Fibroblast of the conjunctiva (primary cell): Measurements from ENCODE around the gene RAPGEF6.
"Not testable (repeated sequence)": the region's sequence is repeated elsewhere in the genome, so short reads cannot be mapped to it uniquely, and the experiment has no call there.

Experiments used
- DNase-seq: peaks from one replicate; pipeline ENCODE4 v3.0.0-alpha.2; 2010; ENCODE audit warnings: low read depth

Gene RAPGEF6

DNA sequence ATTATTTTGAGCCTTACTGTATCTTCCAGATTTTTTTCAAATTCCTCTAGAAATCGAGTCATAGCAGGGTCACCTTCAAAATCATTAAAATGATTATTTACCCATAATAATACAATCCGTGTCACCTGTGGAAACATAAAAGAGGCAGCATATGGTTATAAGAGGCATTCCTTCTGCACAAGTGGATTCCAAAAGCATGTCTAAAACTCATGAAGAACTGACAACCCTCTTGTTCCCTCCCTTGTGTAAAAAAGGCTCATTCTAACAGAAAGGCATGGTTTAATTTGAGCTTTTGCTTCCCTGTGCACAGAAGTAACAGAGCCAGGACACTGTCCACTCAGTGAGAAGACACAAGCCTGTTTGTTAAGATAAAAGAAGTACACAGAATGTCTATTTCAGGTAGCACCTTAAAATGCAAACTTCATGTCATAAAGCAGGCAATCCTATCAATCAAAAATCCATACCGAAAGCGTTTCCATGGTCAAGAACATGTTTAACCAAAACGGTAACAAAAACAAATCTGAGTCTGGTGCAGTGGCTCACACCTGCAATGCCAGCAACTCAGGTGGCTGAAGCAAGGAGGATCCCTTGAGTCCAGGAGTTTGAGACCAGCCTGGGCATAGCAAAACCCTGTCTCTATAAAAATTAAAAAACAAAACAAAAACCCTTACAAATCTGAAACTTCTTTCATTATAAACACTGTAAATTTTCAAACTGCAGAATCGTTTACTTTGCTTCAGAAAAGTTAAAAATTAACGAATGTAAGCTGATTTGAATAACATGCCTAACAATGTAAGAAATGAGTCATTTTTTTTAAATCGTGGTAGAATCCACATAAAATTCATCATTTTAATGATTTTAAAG lies 139.3 kb downstream of the RAPGEF6 start:
- no peak for DNase-seq

GRCh38 chr5:131491749-131492148 lies 143.3 kb downstream of the RAPGEF6 start:
- DNase-seq: no peak

GRCh38 chr5:131488463-131488862 lies 146.6 kb downstream of the RAPGEF6 start:
- no peak for DNase-seq

DNA sequence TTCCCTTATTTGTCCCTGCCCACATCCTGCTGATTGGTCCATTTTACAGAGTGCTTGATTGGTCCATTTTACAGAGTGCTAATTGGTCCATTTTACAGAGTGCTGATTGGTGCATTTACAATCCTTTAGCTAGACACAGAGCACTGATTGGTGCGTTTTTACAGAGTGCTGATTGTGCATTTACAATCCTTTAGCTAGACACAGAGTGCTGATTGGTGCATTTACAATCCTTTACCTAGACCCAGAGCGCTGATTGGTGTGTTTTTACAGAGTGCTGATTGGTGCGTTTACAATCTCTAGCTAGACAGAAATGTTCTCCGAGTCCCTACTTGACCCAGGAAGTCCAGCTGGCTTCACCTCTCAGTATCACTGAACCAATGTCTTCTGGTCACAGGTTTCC lies 147.7 kb downstream of the RAPGEF6 start:
- not testable (repeated sequence) for DNase-seq

DNA sequence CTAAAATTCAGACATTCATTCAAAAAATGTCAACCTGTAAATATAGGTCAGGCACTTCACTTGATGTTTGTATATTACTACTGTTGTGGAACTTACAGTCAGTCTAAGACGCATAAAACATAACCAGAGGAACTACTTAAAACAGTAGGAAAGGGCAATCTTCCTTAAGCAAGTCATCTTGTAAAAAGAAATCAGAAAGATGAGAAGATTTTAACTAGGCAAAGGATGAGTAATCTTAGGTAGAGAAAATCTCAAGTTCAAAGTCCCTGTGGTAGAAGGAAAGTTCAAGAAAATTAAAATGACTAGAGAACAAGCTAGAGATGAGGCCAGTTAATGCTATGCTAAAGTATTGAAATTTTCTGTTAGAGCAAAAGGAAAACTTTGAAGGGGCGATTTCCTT lies 152.4 kb downstream of the RAPGEF6 start:
- no peak for DNase-seq

- no peak for DNase-seq
These were observed 153.5 kb downstream of the RAPGEF6 start for GRCh38 chr5:131481569-131481968.

DNA sequence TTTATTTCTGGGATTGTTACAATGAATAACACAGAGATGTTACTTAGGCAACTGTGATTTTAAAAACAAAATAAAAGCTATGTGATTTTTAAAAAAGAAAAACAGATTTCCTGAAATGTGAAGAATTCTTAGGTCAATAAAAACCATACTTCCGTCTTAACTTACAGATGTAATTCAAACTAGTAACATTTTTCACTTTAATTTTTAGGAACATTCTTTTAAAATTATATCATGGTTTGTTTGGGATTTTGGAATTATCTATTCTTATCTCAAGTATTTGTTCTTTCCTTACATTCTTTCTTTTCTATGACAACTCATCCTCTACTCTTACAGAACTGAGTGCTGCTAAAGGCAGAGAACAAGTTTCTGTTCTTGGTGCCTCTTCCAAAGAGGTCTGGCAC lies 159.5 kb downstream of the RAPGEF6 start:
- DNase-seq: no peak

GRCh38 chr5:131473731-131474130 lies 161.3 kb downstream of the RAPGEF6 start:
- no peak for DNase-seq

- DNase-seq: peak; percentile 37
These were observed 168.8 kb downstream of the RAPGEF6 start for GRCh38 chr5:131466171-131466766.

DNA sequence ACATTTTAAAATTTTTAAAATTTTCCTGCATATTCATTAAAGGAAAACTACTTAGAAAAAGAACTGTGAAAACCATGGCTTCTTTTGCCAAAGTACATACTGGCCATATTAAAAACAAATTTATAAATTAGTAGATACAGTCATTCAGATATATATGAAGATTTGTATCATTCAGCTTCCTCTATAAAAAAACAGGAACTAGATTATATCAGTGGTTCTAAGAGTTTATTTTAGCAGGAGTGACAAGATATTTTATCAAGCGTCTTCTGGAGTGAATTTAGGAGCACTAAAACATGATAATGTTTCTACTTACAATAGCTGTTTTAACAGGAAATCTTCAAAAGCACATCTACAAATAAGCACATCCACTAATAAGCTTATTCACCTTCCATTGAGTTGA lies 171.4 kb downstream of the RAPGEF6 start:
- DNase-seq: no peak

DNA sequence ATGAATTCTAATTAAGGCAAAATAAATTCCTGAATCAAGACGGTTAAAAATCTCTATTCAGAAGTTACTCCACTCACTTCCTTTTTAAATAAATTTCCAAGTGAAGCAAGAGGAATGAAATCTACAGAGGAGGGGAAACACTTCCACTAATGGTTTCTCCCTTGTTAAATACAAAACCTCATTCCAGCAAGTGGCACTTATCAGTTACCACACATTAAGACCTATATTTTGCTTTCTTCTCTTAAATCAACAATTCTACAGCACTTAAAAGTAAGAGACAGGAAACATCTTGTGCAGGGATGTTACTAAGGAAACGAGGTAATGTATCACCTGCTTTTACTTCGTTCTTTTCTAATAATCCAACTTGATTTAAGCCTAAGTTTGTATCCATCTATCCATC lies 172.6 kb downstream of the RAPGEF6 start:
- DNase-seq: no peak

DNA sequence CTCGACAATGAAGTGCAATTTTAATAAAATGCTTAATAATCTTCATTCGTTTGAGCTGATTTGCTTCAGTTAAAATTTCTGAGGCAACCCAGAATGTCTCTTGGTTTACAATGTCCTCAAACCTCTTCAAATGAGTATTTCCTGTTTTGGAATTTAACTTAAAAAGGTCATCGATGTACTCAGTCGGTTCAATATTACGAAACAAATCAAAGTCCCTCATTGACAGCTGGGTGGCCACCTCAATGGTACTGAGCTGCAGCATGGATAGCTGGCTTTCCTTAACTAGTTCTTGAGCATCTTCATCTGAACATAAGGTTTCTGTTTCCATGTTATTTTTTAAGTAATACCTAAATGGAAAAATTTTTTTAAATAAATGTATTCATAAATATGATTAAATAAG lies 173.3 kb downstream of the RAPGEF6 start:
- no peak for DNase-seq

GRCh38 chr5:131460867-131461572 lies 174.0 kb downstream of the RAPGEF6 start:
- DNase-seq: no peak

- no peak for DNase-seq
These were observed 174.9 kb downstream of the RAPGEF6 start for GRCh38 chr5:131460133-131460532.

- no peak for DNase-seq
These were observed 175.8 kb downstream of the RAPGEF6 start for GRCh38 chr5:131459216-131459615.

GRCh38 chr5:131457193-131457592 lies 177.8 kb downstream of the RAPGEF6 start:
- DNase-seq: no peak

DNA sequence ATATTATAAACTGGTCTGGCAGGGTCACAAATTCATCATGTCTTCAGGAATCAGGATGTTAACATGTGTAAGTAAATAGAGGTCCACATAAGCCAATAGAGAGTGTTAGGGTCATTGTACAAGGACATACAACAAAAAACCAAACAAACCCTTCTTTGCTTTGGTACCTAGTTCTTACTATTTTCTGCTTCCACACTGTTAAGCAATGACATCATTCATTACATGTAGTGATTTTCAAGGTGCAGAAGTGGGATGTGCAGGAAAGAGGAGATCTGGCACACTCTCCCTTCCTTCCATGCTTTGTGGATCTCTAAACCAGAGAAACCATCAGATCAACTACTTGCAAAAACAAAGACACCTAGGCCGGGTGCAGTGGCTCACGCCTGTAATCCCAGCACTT lies 184.1 kb downstream of the RAPGEF6 start:
- DNase-seq: no peak

DNA sequence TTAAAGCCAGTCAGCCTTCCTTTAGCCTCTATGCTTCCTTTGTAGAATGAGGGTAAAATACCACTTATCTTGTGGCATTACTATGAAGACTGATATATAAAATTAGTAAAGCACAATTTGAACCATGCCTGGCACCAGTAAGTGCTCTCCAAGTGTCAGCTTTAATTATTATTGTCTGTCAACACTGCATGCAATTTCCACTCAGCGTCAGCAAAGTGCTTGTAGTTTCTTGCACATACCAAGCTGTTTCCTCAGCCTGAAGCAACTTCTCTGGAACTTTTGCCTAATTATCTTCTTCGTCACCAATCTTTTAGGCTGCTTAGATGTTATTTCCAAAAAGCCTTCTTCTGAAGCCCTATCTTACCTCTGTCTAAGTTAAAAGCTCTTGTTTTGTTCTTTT lies 193.8 kb downstream of the RAPGEF6 start:
- no peak for DNase-seq

DNA sequence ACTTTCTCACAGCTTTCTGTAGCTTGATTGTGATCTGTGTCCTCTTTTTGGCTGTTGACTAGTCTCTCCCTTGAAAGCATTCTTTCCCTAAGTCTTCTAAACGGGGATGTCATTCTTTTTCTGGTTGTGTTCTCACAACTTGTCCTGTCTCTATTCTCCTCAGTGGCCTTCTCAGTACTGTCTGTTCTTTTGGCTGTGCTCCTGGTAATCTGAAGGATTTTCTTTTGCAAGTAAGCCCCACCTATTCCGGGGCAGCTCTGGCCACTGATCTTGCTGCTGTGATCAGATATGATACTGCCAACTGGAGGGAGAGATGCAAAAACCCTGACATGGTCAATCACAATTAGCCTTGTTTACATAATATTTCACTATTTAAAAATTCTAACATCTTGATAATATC lies 198.9 kb downstream of the RAPGEF6 start:
- no peak for DNase-seq

GRCh38 chr5:131433109-131433508 lies 201.9 kb downstream of the RAPGEF6 start:
- no peak for DNase-seq

DNA sequence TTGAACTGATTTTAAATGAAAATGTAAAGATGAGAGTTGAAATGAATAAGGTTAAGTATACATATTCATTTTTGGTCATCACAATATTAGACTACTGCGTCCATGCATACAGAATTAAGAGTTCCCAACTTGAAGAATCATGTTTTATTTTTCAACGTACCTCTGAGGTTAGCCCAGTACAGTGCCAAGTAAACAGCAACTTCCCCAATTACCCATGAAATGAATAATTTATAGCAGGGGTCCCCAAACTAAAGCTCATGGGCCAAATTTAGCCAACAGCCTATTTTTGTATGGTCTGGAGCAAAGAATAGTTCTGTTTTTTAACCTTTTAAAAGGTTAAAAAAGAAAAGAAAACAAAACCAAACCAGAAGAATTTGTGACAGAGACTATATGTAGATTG lies 203.2 kb downstream of the RAPGEF6 start:
- DNase-seq: no peak

- no peak for DNase-seq
These were observed 204.2 kb downstream of the RAPGEF6 start for GRCh38 chr5:131430794-131431193.

GRCh38 chr5:131426011-131426410 lies 209.0 kb downstream of the RAPGEF6 start:
- DNase-seq: no peak
